ENCODE data around the gene LEFTY1.
A peak's percentile ranks its signal among the peaks of the same experiment; 100 is the strongest.

Gene LEFTY1

GRCh38 chr1:225915538-225915991 is 26.6 kb upstream of the LEFTY1 start:
- no peak for DNase-seq

GRCh38 chr1:225914947-225915346 is 26.0 kb upstream of the LEFTY1 start:
- no peak for DNase-seq

DNA sequence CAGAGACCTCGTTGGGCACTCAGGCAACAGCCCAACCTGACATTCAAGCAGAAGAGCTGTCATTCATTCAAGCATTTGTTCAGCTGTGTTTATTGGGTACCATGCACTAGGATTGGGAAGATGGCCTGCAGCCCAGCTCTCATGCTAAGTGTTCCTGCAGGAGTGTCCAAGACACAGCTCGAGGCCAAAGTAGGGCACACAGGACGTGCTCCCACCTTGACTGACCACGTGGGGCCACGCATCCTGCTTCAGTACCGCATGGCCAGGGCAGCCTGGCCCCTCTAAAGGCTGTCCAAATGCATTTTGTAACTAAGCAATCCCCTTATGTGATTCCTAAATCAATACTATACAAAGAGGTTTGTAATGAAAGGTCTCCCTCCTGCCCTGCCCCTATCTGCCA is 25.4 kb upstream of the LEFTY1 start:
- DNase-seq: no peak

- DNase-seq: no peak
Observed at GRCh38 chr1:225911191-225912130, 22.5 kb upstream of the LEFTY1 start.

DNA sequence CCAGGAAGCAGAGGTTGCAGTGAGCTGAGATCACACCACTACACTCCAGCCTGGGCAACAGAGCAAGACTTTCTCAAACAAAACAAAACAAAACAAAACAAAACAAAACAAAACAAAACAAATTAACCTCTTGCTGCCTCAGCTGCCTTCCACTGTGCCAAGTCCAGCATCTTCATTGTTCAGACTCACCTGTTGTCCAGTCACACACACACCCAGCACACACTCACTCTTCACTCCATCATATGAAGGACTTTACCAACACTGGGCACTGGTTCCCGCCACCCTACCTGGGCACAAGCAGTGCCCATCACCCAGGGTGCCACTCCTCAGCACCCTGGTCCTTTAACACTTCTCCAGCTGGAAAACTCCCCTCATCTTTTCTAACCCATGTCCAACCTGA is 20.5 kb upstream of the LEFTY1 start:
- no peak for DNase-seq

DNA sequence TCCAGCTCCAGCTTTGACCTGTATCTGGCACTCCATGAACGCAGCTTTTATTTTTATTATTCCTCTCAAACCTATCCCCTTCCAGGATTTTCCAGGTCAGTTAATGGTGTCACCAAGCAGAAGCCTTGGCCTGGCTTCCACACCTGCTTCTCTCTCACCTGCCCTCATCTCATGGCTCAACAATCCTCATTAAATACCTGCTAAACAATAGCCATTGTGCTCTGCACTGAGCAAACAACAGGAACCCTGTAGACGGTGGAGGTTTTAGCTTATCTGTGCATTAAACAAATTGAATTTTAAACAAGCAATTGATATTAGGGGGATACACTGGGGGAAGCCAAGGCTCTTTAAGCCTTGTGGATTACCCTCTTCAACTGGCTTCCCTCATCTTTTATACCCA is 19.8 kb upstream of the LEFTY1 start:
- peak; percentile 82 for DNase-seq

GRCh38 chr1:225908013-225908640 is 19.2 kb upstream of the LEFTY1 start:
- DNase-seq: no peak

DNA sequence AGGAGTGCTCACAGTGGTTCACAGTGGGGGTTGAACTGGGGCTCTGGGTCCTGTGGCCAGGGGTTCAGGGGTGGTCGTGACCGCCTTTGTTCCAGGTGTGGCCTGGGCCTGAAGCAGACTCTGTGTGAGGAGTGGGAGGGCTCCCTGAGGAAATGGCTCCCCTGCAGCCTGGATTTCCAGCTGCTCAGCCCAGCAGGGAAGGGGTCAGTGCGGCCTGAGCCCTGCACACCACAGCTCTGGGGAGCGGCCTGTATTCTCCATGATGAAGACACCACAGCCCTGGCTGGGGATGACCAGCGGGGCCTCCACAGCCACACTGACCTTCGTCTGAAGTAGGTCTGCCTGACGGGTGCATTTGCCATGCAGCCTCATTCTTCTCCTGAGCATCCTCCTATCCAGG is 18.4 kb upstream of the LEFTY1 start:
- no peak for DNase-seq

DNA sequence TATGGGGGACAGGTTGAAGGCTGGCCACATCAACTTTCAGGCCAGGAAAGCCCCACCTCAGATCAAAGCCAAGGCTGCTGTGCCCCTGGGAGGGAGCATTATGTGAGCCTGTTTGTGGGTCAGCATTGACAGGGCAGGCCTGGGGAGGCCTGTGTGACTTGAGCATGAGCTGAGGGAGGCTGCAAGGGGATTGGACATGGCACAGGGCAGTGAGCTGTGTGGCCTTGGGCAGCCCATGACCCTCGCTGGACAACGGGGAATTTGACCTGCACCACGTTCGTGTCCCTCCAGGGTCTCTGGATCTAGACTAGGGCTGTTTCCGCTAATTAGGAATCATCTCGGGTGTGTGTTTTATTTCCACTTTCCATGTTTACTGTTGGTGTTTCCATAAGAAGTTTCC is 17.5 kb upstream of the LEFTY1 start:
- no peak for DNase-seq

GRCh38 chr1:225903623-225904022 is 14.7 kb upstream of the LEFTY1 start:
- no peak for DNase-seq

DNA sequence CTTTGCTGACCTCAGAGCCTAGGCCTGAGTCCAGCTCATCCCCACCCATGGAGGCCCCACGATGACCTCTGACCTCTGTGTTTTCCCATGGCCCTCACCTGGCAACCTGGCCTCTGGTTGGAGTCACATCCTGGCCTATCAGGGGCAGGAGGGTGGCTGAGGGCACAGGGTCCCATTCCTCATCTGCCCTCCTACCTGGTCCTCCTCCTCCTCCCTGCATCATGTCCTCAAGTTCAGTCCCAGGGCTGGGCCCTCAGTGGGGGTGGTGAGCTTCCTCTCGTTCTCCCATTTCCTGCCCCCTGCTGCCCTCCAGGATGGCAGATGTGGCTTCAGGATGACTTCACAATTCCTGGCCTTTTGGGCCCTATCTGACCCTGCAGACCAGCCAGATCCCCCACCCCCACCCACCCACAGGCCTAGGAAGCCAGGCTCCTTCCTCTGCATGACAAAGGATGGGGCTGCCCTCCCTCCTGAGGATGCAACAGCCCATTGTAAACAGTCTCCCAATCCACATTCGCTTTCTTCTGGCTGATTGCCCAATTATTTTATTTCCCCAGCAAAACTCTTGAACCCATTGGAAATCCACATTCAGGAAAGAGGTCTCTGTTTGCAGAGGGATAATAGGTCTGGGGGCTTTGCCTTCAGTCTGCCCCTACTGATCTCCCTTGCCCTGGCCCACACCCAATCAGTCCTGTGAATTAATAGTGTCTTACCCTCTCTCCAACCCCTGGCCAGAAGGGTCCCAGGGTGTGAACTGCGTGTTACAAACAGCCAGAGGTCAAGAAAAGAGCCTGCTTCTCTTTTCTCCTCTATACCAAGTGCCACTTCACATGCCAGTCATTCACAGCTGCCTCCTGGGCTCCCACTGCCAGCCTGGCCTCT is 10.3 kb upstream of the LEFTY1 start:
- no peak for DNase-seq

- no peak for DNase-seq
Observed at GRCh38 chr1:225897595-225898514, 8.9 kb upstream of the LEFTY1 start.

DNA sequence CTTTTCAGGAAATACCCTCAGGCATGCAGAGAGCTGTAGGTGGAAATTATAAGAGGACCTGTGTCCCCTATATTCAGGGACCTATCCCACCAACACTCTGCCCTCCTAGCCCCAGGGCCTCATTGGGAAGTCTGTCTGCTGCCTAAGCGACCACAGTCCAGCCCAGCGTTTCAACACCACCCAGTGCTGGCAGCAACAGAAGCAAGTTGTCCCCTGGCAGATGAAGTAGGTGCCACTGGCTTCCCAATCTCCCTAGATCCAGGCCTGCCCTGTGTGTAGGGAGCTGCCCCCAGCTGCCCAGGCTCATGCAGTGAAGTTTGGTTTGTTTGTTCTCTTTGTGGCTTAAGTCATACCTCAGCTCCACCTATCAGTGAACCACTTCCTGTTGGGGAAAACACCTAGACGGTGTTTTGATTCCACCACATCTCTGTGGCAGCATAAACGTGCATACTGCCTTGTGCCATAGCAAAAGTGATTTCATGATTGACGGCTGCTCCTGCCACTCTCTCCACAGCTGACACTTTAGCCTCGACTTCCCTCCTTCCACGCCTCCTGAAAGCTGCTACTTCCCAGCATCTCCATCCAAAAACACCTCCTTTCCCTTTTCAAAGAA is 8.1 kb upstream of the LEFTY1 start:
- no peak for DNase-seq

- DNase-seq: no peak
Observed at GRCh38 chr1:225896494-225896893, 7.5 kb upstream of the LEFTY1 start.

GRCh38 chr1:225892307-225892706 is 3.4 kb upstream of the LEFTY1 start:
- no peak for DNase-seq

- DNase-seq: no peak
Observed at GRCh38 chr1:225891229-225891972, 2.5 kb upstream of the LEFTY1 start.

- no peak for DNase-seq
Observed at GRCh38 chr1:225890346-225891228, 1.6 kb upstream of the LEFTY1 start.

GRCh38 chr1:225889743-225890142 is 797 bp upstream of the LEFTY1 start:
- no peak for DNase-seq

DNA sequence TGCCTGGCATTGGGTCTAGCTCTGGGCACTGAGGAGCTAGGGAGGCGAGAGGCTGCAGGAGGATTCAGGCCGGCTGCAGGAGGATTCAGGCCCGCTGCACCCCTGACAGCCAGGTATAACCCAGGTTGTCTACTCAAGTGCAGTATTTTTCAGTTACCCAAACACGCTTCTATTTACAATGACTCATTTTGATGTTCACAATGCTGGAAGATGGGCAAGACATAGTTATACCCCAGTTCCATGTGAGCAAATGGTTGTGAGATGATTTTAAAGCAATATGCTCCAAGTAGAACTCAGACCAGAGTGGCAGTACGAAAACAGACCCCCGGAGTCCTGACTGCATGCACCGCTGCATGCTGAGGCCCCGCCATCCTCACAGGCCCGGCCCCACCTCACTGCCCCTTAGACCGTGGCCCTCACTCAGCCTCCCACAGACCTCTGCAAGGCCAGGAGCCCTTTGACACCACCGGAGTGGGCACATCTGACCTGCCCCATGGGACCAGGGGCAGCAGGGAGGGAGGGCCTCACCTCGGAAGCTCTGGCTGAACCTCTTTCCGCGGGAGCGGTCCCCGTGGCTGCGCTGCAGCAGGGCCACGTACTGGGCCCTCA is 553 bp downstream of the LEFTY1 start:
- no peak for DNase-seq

All from NCI-H1417 treated with DMSO at 0.1 percent for 48 hours (cell line).